ENCODE results near the gene OTUB2. TPM values are rescaled to one million over a fixed set of nuclear protein-coding genes. Genes with fewer than 3 reads are reported as not detected.
A peak's percentile ranks its signal among the peaks of the same experiment; 100 is the strongest.

Gene OTUB2
- polyA plus RNA-seq, 3 donors = 0.25 to 0.95 (median 0.28) TPM

DNA sequence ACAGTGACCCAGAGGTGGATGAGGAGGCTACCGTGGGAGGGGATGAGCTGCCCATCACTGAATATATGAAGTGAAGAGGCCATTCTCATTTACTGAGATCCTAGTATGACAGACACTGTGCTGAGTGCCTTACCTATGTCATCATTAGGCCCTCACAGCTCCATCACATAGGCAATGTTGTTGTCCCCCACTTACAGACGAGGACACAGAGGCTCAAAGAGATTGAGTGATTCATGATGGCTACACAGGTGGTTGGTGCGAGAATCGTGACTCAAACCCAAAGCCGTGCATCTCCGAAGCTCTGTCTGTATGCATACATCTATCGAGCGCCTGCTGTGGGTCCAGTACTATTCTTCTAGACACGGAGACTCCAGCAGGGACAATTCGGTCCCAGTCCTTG, 34.9 kb upstream of the OTUB2 start:
- intact Hi-C loops (cut with micrococcal nuclease) = no loop called here

DNA sequence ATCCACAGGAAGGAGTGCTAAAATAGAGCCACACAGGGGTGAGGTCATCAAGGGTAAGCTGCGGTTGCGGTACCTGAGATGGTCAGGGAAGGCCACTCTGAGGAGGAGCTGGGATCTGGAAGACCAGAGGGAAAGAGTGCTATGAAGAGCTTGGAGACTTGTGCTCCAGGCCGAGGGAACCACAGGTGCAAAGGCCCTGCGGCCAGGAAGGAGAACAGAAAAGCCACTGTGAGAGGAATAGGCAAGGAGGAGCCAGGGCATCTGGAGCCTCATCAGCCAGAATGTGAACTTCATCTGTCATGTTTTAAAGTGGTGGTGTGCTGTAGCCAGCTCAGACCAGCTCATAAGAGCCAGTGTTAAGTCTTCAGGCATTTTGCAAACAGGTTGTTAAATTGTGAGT, 34.5 kb upstream of the OTUB2 start:
- H3K4me3 ChIP-seq (replicated peaks in 1 of 3; ENCODE audit: low read depth in 2 of 3, low read length in 3 of 3) = no peak overlapping the region
- peaks cover 7% of the 10 kb centered on the region for H3K4me1 Mint-ChIP-seq
- no peaks in the 10 kb centered on the region for H3K9me3 ChIP-seq (replicated peaks in 1 of 2; ENCODE audit: control insufficient read depth in 1 of 2, insufficient read depth in 1 of 2, low read length in 2 of 2)
- no peaks in the 10 kb centered on the region for H3K36me3 Mint-ChIP-seq
- H3K9ac ChIP-seq (ENCODE audit: insufficient read depth, low read length, poor library complexity, severe bottlenecking) = no peak overlapping the region
- no peaks in the 10 kb centered on the region for H3K27me3 ChIP-seq (ENCODE audit: control insufficient read depth in 2 of 2, insufficient read depth in 2 of 2, low read length in 2 of 2)
- 100% methylated on average over 4 of the region's 4 CpGs for WGBS (ENCODE audit: insufficient coverage)
- H2AFZ ChIP-seq (ENCODE audit: insufficient read depth, low read depth, low read length, poor library complexity, severe bottlenecking) = no peak overlapping the region
- DNase-seq = no peak
- no peaks in the 10 kb centered on the region for H3K36me3 ChIP-seq (replicated peaks in 1 of 2; ENCODE audit: control insufficient read depth in 1 of 2, insufficient read depth in 2 of 2, low read length in 2 of 2)
- intact Hi-C loops (cut with micrococcal nuclease) = no loop called here
- no peaks in the 10 kb centered on the region for H4K20me1 ChIP-seq (ENCODE audit: insufficient read depth, low read length)
- peak overlapping the region in 1 of 7 donors; percentile 45 for H3K27ac Mint-ChIP-seq
- peaks cover 0 to 2% (median 0%) of the 10 kb centered on the region in 7 donors for H3K9me3 Mint-ChIP-seq
- no peak overlapping the region for H3K27ac ChIP-seq (ENCODE audit: low read depth in 1 of 2, low read length in 2 of 2)
- peaks cover 14 to 33% (median 17%) of the 10 kb centered on the region in 3 donors for H3K27me3 Mint-ChIP-seq (ENCODE audit: low read depth in 3 of 3)
- no peak overlapping the region for H3K4me2 ChIP-seq (replicated peaks; ENCODE audit: extremely low read depth, low read length, poor library complexity, severe bottlenecking)
- no peaks in the 10 kb centered on the region for H3K79me2 ChIP-seq (ENCODE audit: insufficient read depth, low read length)
- TF ChIP-seq, protein P1, sequence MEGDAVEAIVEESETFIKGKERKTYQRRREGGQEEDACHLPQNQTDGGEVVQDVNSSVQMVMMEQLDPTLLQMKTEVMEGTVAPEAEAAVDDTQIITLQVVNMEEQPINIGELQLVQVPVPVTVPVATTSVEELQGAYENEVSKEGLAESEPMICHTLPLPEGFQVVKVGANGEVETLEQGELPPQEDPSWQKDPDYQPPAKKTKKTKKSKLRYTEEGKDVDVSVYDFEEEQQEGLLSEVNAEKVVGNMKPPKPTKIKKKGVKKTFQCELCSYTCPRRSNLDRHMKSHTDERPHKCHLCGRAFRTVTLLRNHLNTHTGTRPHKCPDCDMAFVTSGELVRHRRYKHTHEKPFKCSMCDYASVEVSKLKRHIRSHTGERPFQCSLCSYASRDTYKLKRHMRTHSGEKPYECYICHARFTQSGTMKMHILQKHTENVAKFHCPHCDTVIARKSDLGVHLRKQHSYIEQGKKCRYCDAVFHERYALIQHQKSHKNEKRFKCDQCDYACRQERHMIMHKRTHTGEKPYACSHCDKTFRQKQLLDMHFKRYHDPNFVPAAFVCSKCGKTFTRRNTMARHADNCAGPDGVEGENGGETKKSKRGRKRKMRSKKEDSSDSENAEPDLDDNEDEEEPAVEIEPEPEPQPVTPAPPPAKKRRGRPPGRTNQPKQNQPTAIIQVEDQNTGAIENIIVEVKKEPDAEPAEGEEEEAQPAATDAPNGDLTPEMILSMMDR (IDR thresholded peaks at IDR 0.05) = no peak
- H3K4me1 ChIP-seq (ENCODE audit: control insufficient read depth in 1 of 2, insufficient read depth in 2 of 2, low read length in 2 of 2) = no peaks in the 10 kb centered on the region
- H3K4me3 Mint-ChIP-seq = no peak overlapping the region

More for the DNA sequence above, 34.9 kb upstream of the OTUB2 start:
- DNase-seq = no peak
- no peaks in the 10 kb centered on the region for H3K27me3 ChIP-seq (ENCODE audit: control insufficient read depth in 2 of 2, insufficient read depth in 2 of 2, low read length in 2 of 2)
- peaks cover 14 to 31% (median 17%) of the 10 kb centered on the region in 3 donors for H3K27me3 Mint-ChIP-seq (ENCODE audit: low read depth in 3 of 3)
- H3K36me3 ChIP-seq (replicated peaks in 1 of 2; ENCODE audit: control insufficient read depth in 1 of 2, insufficient read depth in 2 of 2, low read length in 2 of 2) = no peaks in the 10 kb centered on the region
- H3K4me3 ChIP-seq (replicated peaks in 1 of 3; ENCODE audit: low read depth in 2 of 3, low read length in 3 of 3) = no peak overlapping the region
- H3K27ac Mint-ChIP-seq = no peak overlapping the region
- H3K27ac ChIP-seq (ENCODE audit: low read depth in 1 of 2, low read length in 2 of 2) = no peak overlapping the region
- no peak overlapping the region for H3K9ac ChIP-seq (ENCODE audit: insufficient read depth, low read length, poor library complexity, severe bottlenecking)
- no peak overlapping the region for H3K4me3 Mint-ChIP-seq
- H3K9me3 ChIP-seq (replicated peaks in 1 of 2; ENCODE audit: control insufficient read depth in 1 of 2, insufficient read depth in 1 of 2, low read length in 2 of 2) = no peaks in the 10 kb centered on the region
- H4K20me1 ChIP-seq (ENCODE audit: insufficient read depth, low read length) = no peaks in the 10 kb centered on the region
- no peaks in the 10 kb centered on the region for H3K4me1 ChIP-seq (ENCODE audit: control insufficient read depth in 1 of 2, insufficient read depth in 2 of 2, low read length in 2 of 2)
- peaks cover 0 to 2% (median 0%) of the 10 kb centered on the region in 7 donors for H3K9me3 Mint-ChIP-seq
- H3K36me3 Mint-ChIP-seq = no peaks in the 10 kb centered on the region
- H3K4me2 ChIP-seq (replicated peaks; ENCODE audit: extremely low read depth, low read length, poor library complexity, severe bottlenecking) = no peak overlapping the region
- 94% methylated on average over 8 of the region's 10 CpGs for WGBS (ENCODE audit: insufficient coverage)
- H2AFZ ChIP-seq (ENCODE audit: insufficient read depth, low read depth, low read length, poor library complexity, severe bottlenecking) = no peak overlapping the region
- TF ChIP-seq, protein P1 (IDR thresholded peaks at IDR 0.05) = no peak
- peaks cover 7% of the 10 kb centered on the region for H3K4me1 Mint-ChIP-seq
- no peaks in the 10 kb centered on the region for H3K79me2 ChIP-seq (ENCODE audit: insufficient read depth, low read length)

All from CD14-positive monocyte (primary cell).